ENCODE data around the gene CCND3. TPM values are rescaled to one million over a fixed set of nuclear protein-coding genes. Genes with fewer than 3 reads are reported as not detected.
A peak's percentile ranks its signal among the peaks of the same experiment; 100 is the strongest.

Gene CCND3
- total and polyA plus RNA-seq, 2 of the 13 experiments (the other 11 are each of a cell fraction or from before 2014, with no cell fraction given), result 4.3 to 7.2 TPM

- TF ChIP-seq, protein P1, sequence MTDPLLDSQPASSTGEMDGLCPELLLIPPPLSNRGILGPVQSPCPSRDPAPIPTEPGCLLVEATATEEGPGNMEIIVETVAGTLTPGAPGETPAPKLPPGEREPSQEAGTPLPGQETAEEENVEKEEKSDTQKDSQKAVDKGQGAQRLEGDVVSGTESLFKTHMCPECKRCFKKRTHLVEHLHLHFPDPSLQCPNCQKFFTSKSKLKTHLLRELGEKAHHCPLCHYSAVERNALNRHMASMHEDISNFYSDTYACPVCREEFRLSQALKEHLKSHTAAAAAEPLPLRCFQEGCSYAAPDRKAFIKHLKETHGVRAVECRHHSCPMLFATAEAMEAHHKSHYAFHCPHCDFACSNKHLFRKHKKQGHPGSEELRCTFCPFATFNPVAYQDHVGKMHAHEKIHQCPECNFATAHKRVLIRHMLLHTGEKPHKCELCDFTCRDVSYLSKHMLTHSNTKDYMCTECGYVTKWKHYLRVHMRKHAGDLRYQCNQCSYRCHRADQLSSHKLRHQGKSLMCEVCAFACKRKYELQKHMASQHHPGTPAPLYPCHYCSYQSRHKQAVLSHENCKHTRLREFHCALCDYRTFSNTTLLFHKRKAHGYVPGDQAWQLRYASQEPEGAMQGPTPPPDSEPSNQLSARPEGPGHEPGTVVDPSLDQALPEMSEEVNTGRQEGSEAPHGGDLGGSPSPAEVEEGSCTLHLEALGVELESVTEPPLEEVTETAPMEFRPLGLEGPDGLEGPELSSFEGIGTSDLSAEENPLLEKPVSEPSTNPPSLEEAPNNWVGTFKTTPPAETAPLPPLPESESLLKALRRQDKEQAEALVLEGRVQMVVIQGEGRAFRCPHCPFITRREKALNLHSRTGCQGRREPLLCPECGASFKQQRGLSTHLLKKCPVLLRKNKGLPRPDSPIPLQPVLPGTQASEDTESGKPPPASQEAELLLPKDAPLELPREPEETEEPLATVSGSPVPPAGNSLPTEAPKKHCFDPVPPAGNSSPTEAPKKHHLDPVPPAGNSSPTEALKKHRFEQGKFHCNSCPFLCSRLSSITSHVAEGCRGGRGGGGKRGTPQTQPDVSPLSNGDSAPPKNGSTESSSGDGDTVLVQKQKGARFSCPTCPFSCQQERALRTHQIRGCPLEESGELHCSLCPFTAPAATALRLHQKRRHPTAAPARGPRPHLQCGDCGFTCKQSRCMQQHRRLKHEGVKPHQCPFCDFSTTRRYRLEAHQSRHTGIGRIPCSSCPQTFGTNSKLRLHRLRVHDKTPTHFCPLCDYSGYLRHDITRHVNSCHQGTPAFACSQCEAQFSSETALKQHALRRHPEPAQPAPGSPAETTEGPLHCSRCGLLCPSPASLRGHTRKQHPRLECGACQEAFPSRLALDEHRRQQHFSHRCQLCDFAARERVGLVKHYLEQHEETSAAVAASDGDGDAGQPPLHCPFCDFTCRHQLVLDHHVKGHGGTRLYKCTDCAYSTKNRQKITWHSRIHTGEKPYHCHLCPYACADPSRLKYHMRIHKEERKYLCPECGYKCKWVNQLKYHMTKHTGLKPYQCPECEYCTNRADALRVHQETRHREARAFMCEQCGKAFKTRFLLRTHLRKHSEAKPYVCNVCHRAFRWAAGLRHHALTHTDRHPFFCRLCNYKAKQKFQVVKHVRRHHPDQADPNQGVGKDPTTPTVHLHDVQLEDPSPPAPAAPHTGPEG (CRISPR knock-in tag; IDR thresholded peaks at IDR 0.05), result 0 out of 2 replicates have a peak, but pooled peaks have one; percentile 4
- TF ChIP-seq ZNF160 (CRISPR knock-in tag; IDR thresholded peaks at IDR 0.05), result no peak
- TF ChIP-seq, protein P2, sequence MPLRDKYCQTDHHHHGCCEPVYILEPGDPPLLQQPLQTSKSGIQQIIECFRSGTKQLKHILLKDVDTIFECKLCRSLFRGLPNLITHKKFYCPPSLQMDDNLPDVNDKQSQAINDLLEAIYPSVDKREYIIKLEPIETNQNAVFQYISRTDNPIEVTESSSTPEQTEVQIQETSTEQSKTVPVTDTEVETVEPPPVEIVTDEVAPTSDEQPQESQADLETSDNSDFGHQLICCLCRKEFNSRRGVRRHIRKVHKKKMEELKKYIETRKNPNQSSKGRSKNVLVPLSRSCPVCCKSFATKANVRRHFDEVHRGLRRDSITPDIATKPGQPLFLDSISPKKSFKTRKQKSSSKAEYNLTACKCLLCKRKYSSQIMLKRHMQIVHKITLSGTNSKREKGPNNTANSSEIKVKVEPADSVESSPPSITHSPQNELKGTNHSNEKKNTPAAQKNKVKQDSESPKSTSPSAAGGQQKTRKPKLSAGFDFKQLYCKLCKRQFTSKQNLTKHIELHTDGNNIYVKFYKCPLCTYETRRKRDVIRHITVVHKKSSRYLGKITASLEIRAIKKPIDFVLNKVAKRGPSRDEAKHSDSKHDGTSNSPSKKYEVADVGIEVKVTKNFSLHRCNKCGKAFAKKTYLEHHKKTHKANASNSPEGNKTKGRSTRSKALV (CRISPR knock-in tag; IDR thresholded peaks at IDR 0.05), result peak; percentile 54; the same call in 1 of the 2 replicates
- 0 out of 2 replicates have a peak, but pooled peaks have one; percentile 51 for TF ChIP-seq ZNF225 (CRISPR knock-in tag; IDR thresholded peaks at IDR 0.05)
- peak; percentile 39 for TF ChIP-seq ZNF781 (CRISPR knock-in tag; IDR thresholded peaks at IDR 0.05; ENCODE audit: borderline replicate concordance, not compliant biosample characterization)
- TF ChIP-seq KDM5B (CRISPR knock-in tag; IDR thresholded peaks at IDR 0.05; ENCODE audit: borderline replicate concordance), result peak; percentile 53; the same call in 1 of the 2 replicates
- TF ChIP-seq FOXP1 (IDR thresholded peaks at IDR 0.05), result no peak
- TF ChIP-seq FOXP1 (CRISPR knock-in tag; IDR thresholded peaks at IDR 0.05), result 0 out of 2 replicates have a peak, but pooled peaks have one; percentile 6
- no peak for TF ChIP-seq ARID2 (CRISPR knock-in tag; IDR thresholded peaks at IDR 0.05; ENCODE audit: borderline replicate concordance)
- no peak for TF ChIP-seq ZNF121 (CRISPR knock-in tag; IDR thresholded peaks at IDR 0.05)
- TF ChIP-seq PLRG1 (conservative IDR thresholded peaks at IDR 0.05), result no peak
- TF ChIP-seq, protein P3, sequence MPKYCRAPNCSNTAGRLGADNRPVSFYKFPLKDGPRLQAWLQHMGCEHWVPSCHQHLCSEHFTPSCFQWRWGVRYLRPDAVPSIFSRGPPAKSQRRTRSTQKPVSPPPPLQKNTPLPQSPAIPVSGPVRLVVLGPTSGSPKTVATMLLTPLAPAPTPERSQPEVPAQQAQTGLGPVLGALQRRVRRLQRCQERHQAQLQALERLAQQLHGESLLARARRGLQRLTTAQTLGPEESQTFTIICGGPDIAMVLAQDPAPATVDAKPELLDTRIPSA (CRISPR knock-in tag; IDR thresholded peaks at IDR 0.05; ENCODE audit: borderline replicate concordance), result no peak
- no peak for TF ChIP-seq SMARCC2 (IDR thresholded peaks at IDR 0.05)
- no peak for TF ChIP-seq SUZ12 (IDR thresholded peaks at IDR 0.05; ENCODE audit: low read depth, low read length)
- TF ChIP-seq XRCC5 (optimal IDR thresholded peaks at IDR 0.05; ENCODE audit: low read length), result no peak
- TF ChIP-seq, protein P4, sequence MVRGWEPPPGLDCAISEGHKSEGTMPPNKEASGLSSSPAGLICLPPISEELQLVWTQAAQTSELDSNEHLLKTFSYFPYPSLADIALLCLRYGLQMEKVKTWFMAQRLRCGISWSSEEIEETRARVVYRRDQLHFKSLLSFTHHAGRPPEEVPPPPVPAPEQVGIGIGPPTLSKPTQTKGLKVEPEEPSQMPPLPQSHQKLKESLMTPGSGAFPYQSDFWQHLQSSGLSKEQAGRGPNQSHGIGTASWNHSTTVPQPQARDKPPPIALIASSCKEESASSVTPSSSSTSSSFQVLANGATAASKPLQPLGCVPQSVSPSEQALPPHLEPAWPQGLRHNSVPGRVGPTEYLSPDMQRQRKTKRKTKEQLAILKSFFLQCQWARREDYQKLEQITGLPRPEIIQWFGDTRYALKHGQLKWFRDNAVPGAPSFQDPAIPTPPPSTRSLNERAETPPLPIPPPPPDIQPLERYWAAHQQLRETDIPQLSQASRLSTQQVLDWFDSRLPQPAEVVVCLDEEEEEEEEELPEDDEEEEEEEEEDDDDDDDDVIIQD (CRISPR knock-in tag; IDR thresholded peaks at IDR 0.05; ENCODE audit: low read depth), result no peak
- no peak for TF ChIP-seq CAMTA2 (CRISPR knock-in tag; IDR thresholded peaks at IDR 0.05; ENCODE audit: borderline replicate concordance)
- TF ChIP-seq IRF1 (CRISPR knock-in tag; IDR thresholded peaks at IDR 0.05; ENCODE audit: low read depth), result no peak
Observed at GRCh38 chr6:41895300-41896233, 46.0 kb downstream of the CCND3 start, which contains the start of gene USP49 (continued).
